Ovary (tissue), 3 donors: ENCODE results near the gene HLX.

Experiments
- CTCF ChIP-seq, 3 donors: fragments of 450-650 bp in 2 of 3; fragments of 200-600 bp in 1 of 3; IDR thresholded peaks; one replicate each; pipeline versions ENCODE4 v1.5.1 to v1.8.0; 2016 to 2022; ENCODE audit warnings: antibody characterized with exemption in 3 of 3, mild to moderate bottlenecking in 1 of 3
- EP300 ChIP-seq: sonication (generic); formaldehyde crosslinking; IDR thresholded peaks from one replicate; pipeline ENCODE4 v1.6.1; 2017; ENCODE audit warnings: antibody characterized with exemption
- donor health status: DM: no; HTN: no; CAD: no.

- TF ChIP-seq CTCF (IDR thresholded peaks at IDR 0.05) (no peak), EP300 (no peak)
These were observed 9.3 kb downstream of the HLX start for GRCh38 chr1:220888417-220888986.
